DND-41 (cell line): ENCODE results near the gene FADS1.

Experiments used
- ATAC-seq: fragments of 200-7000 bp; cut with Tn5 transposase; 3 replicates; pipeline ENCODE4 v1.9.1; 2021; ENCODE audit warnings: low read depth; ENCODE audit not compliant: insufficient read depth
- DNase-seq: peaks from one replicate; pipeline ENCODE4 v3.0.0-alpha.2; 2020
- H2AFZ ChIP-seq: 2 replicates; pipeline ENCODE4 v1.6.0; 2012; ENCODE audit warnings: low read depth, low read length
- H3K27ac ChIP-seq: 2 replicates; pipeline ENCODE4 v1.5.1; 2012; ENCODE audit warnings: low read length, inconsistent platforms
- H3K27me3 ChIP-seq: fragments of 200-600 bp; sonication (generic); 2 replicates; pipeline ENCODE4 v1.6.0; 2012; ENCODE audit warnings: low read length, mild to moderate bottlenecking, inconsistent platforms; ENCODE audit not compliant: insufficient read depth, poor library complexity
- H3K36me3 ChIP-seq: 2 replicates; pipeline ENCODE4 v1.5.1; 2012; ENCODE audit warnings: low read length, inconsistent platforms; ENCODE audit not compliant: insufficient read depth
- H3K4me1 ChIP-seq: 2 replicates; pipeline ENCODE4 v1.5.1; 2012; ENCODE audit warnings: mild to moderate bottlenecking, low read length; ENCODE audit not compliant: insufficient read depth
- H3K4me2 ChIP-seq: 2 replicates; pipeline ENCODE4 v1.6.0; 2012; ENCODE audit warnings: mild to moderate bottlenecking, moderate library complexity, low read length, inconsistent platforms; ENCODE audit not compliant: insufficient read depth
- H3K4me3 ChIP-seq, 2 experiments: fragments of 200-600 bp in 1 of 2; shearing (Covaris generic) in 1 of 2; 2 replicates each; pipeline ENCODE4 v1.5.1; 2012 to 2016; ENCODE audit warnings: inconsistent platforms in 2 of 2, low read length in 2 of 2, mild to moderate bottlenecking in 2 of 2, low read depth in 1 of 2, moderate library complexity in 1 of 2
- H3K79me2 ChIP-seq: 2 replicates; pipeline ENCODE4 v1.6.0; 2012; ENCODE audit warnings: low read length, inconsistent platforms; ENCODE audit not compliant: insufficient read depth
- H3K9ac ChIP-seq: 2 replicates; pipeline ENCODE4 v1.6.0; 2012; ENCODE audit warnings: low read depth, mild to moderate bottlenecking, inconsistent platforms, low read length, moderate library complexity
- H3K9me3 ChIP-seq: 2 replicates; pipeline ENCODE4 v1.5.1; 2012; ENCODE audit warnings: low read length, moderate library complexity, mild to moderate bottlenecking, inconsistent platforms; ENCODE audit not compliant: insufficient read depth, severe bottlenecking
- H4K20me1 ChIP-seq: 2 replicates; pipeline ENCODE4 v1.6.0; 2012; ENCODE audit warnings: low read length; ENCODE audit not compliant: insufficient read depth
- EZH2 ChIP-seq: IDR thresholded peaks from 3 replicates; pipeline ENCODE4 v1.6.1; 2012; ENCODE audit warnings: borderline replicate concordance, low read depth, mild to moderate bottlenecking, moderate library complexity, low read length, inconsistent platforms; ENCODE audit not compliant: severe bottlenecking
- TF ChIP-seq, protein P1 (sequence below): IDR thresholded peaks from 2 replicates; pipeline ENCODE4 v1.5.1; 2012; ENCODE audit warnings: borderline replicate concordance, low read length, moderate library complexity, mild to moderate bottlenecking; ENCODE audit not compliant: poor library complexity, severe bottlenecking; ENCODE audit errors: extremely low read depth

Gene FADS1

DNA sequence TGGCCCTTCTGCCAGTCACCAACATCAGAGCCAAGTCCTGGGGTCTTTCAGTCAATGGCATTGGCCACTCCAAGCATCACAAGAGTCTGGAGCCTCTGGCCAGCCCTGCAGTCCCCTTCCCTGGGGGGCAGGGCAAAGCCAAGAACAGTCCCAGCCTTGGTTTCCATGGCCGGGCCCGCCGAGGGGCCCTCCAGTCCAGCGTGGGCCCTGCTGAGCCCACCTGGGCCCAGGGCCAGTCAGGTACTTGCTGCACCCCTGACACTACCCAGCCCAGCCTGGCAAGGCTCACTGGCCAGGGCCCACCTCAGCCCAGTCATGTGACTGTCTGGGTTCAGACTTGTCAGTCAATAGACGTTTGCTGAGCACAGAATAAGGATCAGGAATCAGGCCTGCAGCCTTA is 35.2 kb downstream of the FADS1 start:
- H3K4me3 ChIP-seq: no peak overlapping the region
- TF ChIP-seq EZH2: no peak
- TF ChIP-seq, protein P1, sequence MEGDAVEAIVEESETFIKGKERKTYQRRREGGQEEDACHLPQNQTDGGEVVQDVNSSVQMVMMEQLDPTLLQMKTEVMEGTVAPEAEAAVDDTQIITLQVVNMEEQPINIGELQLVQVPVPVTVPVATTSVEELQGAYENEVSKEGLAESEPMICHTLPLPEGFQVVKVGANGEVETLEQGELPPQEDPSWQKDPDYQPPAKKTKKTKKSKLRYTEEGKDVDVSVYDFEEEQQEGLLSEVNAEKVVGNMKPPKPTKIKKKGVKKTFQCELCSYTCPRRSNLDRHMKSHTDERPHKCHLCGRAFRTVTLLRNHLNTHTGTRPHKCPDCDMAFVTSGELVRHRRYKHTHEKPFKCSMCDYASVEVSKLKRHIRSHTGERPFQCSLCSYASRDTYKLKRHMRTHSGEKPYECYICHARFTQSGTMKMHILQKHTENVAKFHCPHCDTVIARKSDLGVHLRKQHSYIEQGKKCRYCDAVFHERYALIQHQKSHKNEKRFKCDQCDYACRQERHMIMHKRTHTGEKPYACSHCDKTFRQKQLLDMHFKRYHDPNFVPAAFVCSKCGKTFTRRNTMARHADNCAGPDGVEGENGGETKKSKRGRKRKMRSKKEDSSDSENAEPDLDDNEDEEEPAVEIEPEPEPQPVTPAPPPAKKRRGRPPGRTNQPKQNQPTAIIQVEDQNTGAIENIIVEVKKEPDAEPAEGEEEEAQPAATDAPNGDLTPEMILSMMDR: no peak
- H3K36me3 ChIP-seq: peaks cover 25% of the 10 kb centered on the region
- no peaks in the 10 kb centered on the region for H3K27me3 ChIP-seq
- H3K9me3 ChIP-seq: no peaks in the 10 kb centered on the region
- no peak overlapping the region for H2AFZ ChIP-seq
- no peaks in the 10 kb centered on the region for H3K79me2 ChIP-seq
- no peaks in the 10 kb centered on the region for H3K4me1 ChIP-seq
- no peak overlapping the region for H3K27ac ChIP-seq
- no peak for DNase-seq
- no peak overlapping the region for H3K9ac ChIP-seq
- no peak overlapping the region for H3K4me2 ChIP-seq
- peaks cover 28% of the 10 kb centered on the region; the same call in 1 of the 2 replicates for H4K20me1 ChIP-seq
- ATAC-seq: no peak

DNA sequence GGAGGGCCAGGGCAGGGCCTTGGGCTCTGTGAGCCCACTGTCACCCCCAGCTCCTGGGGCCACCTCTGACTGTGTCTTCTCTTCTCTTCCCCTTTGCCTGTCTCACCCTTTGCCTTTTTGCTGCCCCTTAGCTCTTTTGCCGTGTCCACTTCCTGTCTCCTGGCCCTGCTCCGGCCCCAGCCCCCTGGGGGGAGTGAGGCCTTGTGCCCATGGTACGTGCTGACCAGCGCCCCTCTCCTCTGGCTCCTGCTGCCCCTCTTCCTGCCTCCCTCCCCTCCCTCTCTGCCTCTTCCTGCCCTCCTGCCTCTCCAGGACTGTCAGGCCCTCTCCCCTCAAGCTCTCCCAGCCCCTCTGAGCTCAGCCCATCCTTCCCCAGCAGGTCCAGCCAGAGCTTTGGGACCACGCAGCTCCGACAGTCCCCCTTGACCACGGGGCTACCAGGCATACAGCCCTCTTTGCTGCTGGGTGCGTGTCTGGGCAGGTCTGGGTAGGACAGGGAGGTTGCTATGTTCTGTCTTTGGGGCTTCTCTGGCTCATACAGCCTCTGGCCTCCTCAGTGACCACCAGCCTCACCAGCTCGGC is 36.1 kb downstream of the FADS1 start:
- no peak overlapping the region for H3K27ac ChIP-seq
- no peak for ATAC-seq
- H3K79me2 ChIP-seq: no peaks in the 10 kb centered on the region
- H3K27me3 ChIP-seq: no peaks in the 10 kb centered on the region
- no peaks in the 10 kb centered on the region for H3K9me3 ChIP-seq
- DNase-seq: no peak
- no peaks in the 10 kb centered on the region for H3K4me1 ChIP-seq
- no peak overlapping the region for H3K4me3 ChIP-seq
- peaks cover 28% of the 10 kb centered on the region; the same call in 1 of the 2 replicates for H4K20me1 ChIP-seq
- H3K36me3 ChIP-seq: peaks cover 16% of the 10 kb centered on the region
- TF ChIP-seq, protein P1: no peak
- TF ChIP-seq EZH2: no peak
- no peak overlapping the region for H3K9ac ChIP-seq
- no peak overlapping the region for H3K4me2 ChIP-seq
- H2AFZ ChIP-seq: no peak overlapping the region

DNA sequence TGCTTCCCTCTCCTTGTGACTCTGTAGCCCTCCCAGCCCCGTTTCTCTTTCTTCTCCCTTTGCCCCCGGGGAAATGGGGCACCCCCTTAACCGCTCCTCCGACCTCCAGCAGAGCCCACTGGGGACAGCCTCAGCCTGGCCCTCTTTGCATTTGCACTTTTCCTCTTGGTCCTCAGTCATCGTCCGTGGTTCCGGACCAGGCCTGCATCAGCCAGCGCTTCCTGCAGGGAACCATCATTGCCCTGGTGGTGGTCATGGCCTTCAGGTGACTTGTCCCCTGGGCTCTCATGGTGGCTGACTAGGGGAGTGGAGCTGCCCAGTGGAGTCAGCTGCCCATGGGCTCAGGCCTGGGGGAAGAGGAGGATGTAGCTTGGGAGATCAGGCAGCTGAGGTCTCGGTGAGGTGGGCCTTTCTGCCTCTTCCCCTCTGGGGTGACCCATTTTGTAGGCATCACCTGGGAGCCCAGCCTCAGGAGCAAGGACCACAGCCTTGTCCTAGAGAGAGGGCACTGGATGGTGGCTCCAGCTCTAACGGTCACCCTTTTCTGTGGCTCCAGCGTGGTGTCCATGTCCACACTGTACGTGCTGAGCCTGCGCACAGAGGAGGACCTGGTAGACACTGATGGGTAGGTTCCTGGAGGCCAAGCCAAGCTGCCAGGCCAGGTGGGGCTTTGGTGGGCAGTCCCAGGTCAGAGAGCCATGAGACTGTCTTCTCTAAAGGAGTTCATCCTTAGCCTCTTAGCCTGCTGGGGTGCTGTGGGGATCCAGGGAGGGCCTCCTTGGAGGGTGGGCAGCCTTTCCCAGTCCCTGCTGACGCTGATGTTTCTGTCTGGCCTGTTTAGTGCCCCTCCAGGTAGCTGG is 36.9 kb downstream of the FADS1 start:
- Histone ChIP-seq H3K9me3 (no peaks in the 10 kb centered on the region), H3K9ac (no peak overlapping the region), H3K4me3 (no peak overlapping the region), H3K27me3 (no peaks in the 10 kb centered on the region), H3K27ac (no peak overlapping the region), H3K4me1 (no peaks in the 10 kb centered on the region), H4K20me1 (peaks cover 28% of the 10 kb centered on the region; the same call in 1 of the 2 replicates), H3K79me2 (no peaks in the 10 kb centered on the region), H3K36me3 (peaks cover 8% of the 10 kb centered on the region; the same call in 1 of the 2 replicates), H2AFZ (no peak overlapping the region), H3K4me2 (no peak overlapping the region)
- ATAC-seq (no peak), DNase-seq (no peak)
- TF ChIP-seq EZH2: no peak
- TF ChIP-seq, protein P1: no peak
